NOMO-1 treated with DMSO at 0.1 percent for 48 hours (cell line): Measurements from ENCODE around the gene DBF4B.

Source experiments
- DNase-seq: peaks from one replicate; lab custom pipeline; 2025; ENCODE audit not compliant: unreplicated experiment; lab: John Stamatoyannopoulos, UW

Gene DBF4B

GRCh38 chr17:44795421-44795820, 87.0 kb downstream of the DBF4B start:
- DNase-seq, result no peak

GRCh38 chr17:44795928-44796327, 87.5 kb downstream of the DBF4B start:
- no peak for DNase-seq

GRCh38 chr17:44796731-44797130, 88.3 kb downstream of the DBF4B start:
- DNase-seq, result no peak

GRCh38 chr17:44797802-44798201, 89.3 kb downstream of the DBF4B start:
- DNase-seq, result no peak

GRCh38 chr17:44798356-44798755, 89.9 kb downstream of the DBF4B start:
- DNase-seq, result no peak
